Measurements from ENCODE around the gene MRPS33.
A peak's percentile ranks its signal among the peaks of the same experiment; 100 is the strongest.
"Not testable (repeated sequence)": the region's sequence is repeated elsewhere in the genome, so short reads cannot be mapped to it uniquely, and the experiment has no call there.

The MRPS33 gene

DNA sequence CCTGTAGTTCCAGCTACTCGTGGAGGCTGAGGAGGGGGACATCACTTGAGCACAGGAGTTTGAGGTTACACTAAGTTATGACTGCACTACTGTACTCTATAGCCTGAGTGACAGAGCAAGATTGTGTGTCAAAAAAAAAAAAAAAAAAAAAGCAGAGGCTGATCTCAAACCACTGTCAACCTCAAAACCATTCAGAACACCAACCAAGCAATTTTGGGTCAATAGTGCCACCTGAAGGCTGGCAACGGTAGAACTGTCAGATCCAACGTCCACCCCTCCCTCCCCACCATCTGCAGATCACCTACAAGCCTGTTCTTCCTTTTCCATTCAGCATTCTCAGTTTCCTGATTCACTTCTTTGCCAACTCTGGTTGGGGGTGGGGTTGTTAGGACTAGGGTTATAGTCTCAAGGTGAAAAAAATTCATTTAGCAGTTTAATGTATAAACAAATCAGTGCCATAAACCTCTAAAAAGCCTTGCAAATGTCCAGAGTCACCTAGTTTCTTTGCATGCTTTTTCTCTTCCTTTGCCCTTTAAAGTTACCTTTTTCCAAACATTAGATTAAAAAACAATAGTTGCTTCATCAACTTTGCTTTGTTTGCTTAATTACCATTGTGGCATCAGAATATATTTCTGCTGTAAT lies 2.6 kb downstream of the MRPS33 start:
- DNase-seq (ENCODE audit: low spot score), result peak; percentile 49

DNA sequence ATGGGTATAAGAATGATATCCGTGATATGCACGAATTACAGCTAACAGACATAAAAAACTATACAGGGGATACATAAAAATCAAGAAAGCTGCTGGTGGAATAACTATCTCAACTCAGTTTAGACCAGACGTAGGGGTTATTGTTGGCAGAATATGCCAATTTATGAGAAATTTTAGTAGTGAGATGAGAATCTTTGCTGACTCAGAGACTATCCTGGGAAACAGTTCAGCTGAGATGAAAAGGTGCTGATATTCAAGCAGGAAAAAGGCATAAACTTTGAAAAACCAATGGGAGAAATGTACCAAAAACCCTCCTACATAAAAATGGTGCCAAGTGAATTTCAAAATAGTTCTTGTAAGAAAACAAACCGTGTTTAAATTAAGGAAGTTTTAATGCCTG lies 3.3 kb downstream of the MRPS33 start:
- DNase-seq (ENCODE audit: low spot score), result no peak

DNA sequence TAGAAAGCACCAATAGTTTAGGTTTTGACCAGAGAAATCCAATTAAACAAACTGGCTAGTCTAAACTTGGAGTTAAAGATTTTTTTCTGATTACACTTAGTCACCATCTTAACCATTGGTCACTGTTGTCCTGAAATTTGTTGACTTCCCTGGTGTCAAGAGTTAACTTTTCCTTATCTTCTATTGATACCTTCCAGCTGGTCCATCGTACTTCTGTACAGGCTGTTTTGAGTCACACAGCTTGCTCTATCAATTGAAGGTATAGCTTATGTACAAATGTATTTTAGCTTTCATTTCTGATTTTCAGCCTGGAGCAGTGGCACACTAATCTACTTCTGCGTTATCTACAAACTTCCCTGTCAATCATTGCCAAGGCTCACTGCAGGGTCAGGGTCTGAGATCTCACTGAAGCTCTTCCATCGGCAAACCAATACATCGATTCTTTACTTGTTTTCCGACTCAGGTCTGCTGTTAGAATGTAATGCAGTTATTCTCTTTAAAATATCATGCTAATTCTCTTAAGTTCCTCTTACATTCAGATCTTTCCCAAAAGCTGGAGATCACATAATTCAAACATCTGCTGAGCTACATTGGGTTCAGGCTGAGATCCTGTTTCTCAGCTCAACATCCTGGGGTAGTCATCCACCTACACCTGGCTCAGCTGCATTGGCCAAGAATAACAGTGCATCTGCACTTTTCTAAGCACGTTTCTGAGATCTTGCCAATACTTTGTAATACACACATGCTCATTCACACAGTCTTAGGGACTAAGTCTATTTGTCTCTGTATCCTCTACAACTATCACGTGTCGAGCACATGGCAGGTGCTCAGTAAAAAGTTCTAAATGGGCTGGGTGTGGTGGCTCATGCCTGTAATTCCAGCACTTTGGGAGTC lies 11.3 kb downstream of the MRPS33 start:
- DNase-seq (ENCODE audit: low spot score), result no peak

DNA sequence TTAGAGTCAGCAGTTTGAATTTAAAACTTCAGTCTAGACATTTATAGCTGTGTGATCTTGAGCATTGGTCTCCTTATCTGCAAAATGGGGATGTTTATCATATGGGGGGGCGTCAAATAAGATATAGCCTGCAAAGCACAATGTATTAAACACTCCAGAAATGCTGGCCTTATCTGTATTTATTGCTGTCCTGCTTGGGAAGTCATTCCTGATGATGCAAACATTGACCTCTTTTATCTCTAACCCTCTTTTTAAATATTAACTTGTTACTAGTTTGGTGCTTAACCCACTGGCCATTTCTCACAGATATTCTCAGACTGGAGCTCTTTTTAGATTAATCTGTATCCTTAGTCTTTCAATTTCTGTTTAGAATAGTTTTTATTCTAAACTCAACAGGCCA lies 13.2 kb downstream of the MRPS33 start:
- no peak for DNase-seq (ENCODE audit: low spot score)

DNA sequence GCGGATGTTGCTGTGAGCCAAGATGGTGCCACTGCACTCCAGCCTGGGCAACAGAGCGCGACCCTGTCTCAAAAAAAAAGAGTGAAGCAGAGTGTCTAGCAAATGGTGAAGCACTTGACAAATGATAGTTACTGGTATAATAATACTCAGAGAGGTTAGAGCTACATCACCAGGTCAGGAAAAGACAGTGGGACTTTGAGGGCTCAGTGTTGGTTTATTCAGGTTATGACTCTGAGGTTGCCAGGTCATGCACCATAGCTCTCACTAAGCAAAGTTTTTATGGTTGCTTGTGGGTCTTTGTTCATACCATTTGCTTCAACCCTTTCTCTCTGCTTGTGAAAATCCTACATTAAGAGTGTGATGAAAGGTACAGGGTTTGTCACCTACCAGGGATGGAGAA lies 13.6 kb downstream of the MRPS33 start:
- DNase-seq (ENCODE audit: low spot score), result no peak

DNA sequence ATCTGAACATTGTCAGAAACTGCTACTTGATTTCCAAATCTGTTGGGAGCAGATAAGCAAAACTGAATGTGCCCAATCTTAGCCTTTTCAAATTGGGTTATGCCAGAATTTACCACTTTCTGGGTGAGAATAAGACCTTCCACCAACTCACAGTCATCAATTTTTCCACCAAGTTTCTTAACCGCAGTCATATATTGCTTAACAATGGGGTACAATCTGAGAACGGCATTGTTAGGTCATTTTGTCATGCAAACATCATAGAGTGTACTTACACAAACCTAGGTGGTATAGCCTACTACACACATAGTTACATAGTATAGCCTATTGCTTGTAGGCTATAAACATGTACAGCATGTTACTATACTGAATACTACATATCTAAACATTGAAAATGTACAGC lies 16.0 kb downstream of the MRPS33 start:
- DNase-seq (ENCODE audit: low spot score), result no peak

DNA sequence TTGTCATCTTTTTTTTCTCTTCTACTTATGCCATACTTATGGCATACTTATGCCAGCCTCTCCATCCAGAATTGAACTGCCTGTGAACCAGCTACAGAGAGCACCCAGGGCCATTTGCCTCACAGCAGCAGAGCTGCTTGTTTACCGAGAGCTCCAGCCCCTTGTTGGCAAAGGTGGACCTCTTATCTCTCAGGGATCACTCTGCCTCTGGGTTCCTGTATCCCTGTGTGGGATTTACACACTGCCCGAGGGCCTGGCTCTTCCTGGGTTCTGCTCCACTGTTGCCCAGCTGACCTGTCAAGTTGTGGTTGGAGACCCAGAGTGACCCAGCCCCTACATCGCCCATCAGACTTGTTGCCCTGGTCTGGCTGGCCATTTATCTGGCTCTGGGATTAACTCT lies 22.3 kb downstream of the MRPS33 start:
- no peak for DNase-seq (ENCODE audit: low spot score)

DNA sequence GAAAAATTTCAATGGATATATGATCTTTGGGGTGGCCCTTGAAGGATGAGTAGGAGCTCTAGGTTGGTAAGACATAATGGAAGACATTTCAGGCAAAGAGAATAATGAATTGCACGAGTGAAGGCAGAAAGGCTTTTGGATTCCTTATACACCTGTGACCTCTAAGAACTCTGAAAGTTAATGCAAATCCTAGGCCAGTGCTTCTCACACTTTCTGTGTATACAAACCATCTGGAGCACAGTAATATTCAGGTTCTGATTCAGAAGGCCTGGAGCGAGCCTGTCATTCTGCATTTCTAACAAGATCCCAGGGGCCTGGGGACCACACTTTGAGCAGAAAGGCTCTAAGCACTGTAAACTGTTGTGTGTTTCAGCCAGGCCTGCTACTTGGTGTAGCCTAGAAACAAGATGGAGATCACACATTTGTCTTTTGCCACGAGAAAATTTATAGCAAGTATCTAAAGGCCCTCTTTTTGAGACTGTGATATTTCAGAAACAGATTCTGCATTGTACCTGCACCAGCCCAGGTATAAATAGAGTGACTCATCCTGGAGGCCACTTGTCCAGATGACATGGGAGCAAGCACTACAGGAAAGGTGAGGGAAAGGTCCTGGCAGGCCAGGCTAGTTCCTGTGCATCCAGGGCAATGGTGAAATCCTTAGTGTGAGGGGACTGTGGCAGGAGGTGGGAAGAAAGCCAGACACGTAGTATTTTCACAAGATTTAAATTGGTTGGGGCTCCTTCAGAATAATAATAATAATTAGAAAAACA lies 24.4 kb downstream of the MRPS33 start:
- DNase-seq (ENCODE audit: low spot score), result no peak

DNA sequence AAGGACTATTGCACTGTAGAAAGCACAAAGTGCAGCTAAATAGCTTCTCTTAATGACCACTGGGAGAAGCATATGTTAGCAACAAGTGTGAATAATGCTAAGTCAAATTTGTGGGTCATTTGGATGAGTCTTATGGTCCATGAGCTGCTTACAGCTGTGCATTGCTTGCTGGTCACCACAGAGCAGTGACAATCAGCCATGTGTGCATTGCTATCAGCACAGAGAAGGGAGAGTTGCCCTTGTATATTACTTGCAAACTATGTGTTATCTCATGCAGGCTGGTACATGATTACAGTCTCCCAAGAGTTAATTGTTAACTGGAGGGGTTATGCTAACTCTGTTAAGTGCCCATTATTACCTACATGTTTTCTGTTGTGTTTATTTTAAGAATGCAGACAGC lies 25.7 kb downstream of the MRPS33 start:
- DNase-seq (ENCODE audit: low spot score), result no peak

DNA sequence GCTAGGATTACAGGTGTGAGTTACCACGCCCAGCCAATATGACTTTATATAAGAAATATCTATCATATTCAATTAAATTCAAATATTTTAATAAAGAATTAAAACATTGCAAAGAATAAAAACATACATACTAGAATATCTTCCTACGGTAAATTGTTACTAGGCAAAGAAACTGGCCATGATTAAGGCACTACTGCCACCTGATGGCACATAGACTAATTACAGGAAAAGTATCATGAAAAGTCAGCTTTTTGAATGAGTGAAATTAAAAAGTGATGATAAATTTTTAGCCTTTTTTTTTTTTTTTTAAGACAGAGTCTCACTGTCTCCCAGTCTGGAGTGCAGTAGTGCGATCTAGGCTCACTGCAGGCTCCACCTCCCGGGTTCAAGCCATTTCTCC lies 30.9 kb downstream of the MRPS33 start:
- no peak for DNase-seq (ENCODE audit: low spot score)

DNA sequence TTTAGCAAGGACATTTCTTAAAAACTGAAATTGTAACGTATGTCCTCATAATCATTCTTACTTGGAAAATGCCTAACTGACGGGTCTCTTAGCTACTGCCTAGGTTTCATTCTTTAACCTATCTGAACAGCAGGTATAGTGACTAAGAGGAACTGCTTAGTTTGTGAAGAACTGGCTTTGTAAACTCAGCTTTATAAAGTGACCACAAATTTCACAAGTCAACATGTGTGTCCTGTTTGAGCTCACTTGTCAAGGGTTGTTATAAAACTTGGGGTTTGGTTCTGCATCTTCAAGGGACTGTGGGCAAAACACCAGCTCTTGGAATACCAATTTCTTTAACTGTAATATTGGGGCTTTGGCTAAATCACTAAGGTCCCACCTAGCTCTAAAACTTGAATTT lies 32.2 kb downstream of the MRPS33 start:
- no peak for DNase-seq (ENCODE audit: low spot score)

DNA sequence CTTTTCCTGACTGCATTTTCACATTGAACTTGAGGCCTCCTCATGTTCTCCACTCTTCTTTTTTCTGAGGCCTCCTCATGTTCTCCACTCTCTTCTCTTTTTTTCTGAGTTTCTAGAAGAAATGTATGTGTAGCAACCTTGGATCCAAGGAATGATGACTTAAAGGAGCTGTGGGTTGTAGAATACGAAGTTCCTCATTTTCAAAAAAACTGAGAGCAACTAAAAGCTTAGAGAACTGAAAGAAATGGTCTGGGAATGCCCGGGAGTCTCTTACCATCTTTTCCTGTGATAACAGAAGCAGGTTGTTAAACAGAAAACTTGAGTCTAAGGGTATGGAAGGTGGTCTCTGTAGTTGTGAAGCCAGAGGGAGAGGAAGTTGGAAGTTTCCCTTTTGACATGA lies 32.8 kb downstream of the MRPS33 start:
- no peak for DNase-seq (ENCODE audit: low spot score)

DNA sequence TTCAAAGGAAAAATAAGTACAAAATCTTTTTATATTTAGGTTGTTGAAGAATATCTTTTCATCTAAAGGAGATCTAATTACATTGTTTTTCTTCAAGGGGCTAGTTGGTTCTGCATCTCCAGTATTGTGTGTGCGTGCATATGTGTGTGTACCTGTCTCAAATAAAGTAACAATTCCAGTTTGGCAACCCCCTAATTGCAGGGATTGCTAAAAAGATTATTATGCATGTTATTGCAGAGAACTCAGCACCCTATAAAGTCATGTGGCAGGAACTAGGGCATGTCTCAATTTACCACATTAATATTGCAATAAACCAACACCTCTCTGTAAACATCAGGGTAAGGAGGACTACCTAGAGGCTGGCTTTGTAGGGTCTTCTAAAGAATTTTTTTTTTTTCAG lies 37.0 kb downstream of the MRPS33 start:
- no peak for DNase-seq (ENCODE audit: low spot score)

DNA sequence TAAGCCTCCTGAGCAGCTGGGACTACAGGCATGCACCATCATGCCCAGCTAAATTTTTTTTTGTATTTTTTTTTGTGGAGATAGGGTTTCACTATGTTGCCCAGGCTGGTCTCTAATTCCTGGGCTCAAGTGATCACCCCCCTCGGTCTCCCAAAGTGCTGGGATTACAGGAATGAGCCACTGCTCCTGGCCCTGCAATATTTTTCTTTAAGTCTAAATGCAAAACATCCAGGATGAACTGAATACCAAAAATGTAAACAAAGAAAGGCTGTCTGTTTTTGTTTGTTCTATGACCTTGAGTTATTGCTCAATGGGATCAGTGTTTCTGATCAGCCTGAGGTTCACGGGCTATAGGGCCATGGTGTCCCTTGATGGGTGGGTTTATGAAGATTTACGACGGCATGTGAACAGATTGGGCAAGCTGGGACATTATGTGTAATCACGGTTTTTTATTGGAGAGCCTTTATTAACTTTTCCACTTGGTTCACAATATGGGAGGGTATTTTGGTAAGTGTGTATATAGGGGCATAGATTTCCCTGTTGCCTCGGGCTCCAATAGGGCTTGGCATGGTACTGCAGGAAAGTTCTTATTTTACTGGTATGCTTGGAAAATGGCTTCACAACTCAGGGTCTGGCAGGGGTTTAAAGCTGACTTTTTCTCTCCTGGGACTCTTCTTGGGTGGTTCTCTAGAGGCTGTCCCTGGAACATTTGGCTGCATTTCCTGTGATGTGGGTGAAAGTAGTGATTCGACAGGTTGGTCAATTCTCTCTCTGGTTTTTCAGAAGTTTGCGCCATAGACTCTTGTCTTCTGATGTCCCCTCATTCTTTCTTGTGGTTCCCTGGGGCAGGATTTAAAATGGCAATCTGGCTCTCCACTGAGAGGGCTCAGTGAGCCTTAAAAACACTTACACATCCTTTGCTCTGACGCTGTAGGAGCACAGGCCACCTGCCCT lies 41.6 kb downstream of the MRPS33 start:
- DNase-seq (ENCODE audit: low spot score), result no peak

DNA sequence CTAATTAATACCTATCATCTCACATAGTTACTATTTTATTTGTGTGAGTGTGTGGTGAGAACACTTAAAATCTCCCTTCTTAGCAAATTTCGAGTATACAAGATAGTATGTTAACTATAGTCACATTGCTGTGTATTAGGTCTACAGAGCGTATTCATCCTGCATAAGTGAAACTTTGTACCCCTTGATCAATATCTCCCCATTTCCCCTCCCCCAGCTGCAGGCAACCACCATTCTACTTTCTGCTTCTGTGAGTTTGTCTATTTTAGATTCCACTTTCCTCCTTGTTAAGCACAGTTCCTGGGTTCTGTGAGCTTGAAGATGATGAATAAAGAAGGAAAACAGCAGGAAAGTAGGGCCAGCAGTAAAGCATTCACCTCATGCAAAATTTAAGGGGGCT lies 42.4 kb downstream of the MRPS33 start:
- DNase-seq (ENCODE audit: low spot score), result no peak

DNA sequence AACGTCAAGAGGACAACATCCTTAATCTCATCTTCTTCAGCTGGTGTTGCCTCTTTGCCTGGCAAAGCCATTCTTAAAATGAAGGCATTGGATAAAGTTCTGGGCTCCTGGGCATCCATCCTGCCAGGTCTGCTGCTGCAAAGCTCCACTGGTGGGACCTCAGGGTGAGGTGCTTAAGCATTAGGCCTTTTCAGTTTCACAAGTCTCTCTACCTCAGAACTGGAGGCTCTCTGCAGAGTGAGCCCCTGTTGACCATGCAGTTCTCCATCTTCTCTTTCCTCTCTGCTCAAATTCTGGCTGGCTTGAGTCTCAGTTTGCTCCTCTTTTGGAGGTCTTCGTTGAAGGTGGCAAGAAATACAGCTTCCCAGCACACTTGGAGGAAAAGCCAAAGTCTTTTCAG lies 47.3 kb downstream of the MRPS33 start:
- DNase-seq (ENCODE audit: low spot score), result no peak

DNA sequence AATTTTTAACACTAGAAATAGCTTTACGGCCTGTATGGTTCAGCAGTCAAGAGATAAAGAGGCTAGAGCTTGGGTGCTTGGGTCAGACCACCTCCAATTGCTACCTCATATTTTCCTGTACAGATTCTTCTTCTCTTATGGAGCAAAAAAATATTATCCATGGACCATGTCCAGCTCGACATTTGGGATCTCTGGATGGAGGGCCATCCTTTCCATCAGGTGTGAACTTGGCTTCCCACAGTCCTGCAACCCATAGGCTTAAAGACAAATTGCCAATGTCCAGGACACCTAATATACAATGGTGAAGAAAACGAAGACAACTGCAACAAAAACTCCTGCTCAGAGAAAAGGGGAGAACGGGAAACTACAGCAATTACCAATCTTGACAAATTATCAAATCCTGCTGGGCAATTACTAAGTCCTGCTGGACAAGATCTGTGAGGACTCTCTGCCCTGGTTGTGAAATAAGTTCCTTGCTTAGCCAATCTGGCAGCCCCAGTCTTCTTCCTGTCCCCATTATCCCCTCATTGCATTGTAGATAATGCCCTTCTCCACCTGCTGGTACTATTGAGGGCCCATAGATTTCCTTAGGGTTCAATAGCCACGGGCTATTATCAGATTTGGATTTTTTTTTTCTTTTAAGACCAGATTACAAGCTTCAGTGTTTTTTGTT lies 48.1 kb downstream of the MRPS33 start:
- DNase-seq (ENCODE audit: low spot score), result no peak

DNA sequence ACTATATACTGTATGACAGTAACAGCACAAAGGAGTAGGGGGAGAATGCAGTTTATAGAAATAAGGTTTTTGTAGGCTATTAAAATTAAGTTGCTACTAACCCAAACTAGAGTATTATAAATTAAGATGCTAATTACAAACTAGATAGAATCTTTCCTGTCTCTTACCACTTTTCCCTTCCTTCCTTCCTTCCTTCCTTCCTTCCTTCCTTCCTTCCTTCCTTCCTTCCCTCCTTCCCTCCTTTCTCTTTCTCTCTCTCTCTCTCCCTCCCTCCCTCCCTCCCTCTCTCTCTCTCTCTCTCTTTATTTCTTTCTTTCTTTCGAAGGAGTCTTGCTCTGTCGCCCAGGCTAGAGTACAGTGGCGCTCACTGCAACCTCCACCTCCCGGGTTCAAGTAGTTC lies 53.6 kb downstream of the MRPS33 start:
- no peak for DNase-seq (ENCODE audit: low spot score)

DNA sequence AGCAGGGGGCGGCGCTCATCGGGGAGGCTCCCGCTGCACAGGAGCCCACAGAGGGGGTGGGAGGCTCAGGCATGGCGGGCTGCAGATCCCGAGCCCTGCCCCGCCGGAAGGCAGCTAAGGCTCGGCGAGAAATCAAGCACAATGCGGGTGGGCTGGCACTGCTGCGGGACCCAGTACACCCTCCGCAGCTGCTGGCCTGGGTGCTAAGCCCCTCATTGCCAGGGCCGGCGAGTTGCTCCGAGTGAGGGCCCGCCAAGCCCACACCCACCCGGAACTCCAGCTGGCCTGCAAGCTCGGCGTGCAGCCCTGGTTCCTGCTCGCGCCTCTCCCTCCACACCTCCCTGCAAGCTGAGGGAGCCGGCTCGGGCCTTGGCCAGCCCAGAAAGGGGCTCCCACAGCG lies 57.8 kb downstream of the MRPS33 start:
- DNase-seq (ENCODE audit: low spot score), result not testable (repeated sequence)
